Embryonic facial prominence (tissue), 1 donor: ENCODE data around the gene TBX2.

Experiments
- DNase-seq: peaks from one replicate; pipeline ENCODE4 v3.0.0-alpha.2; 2016; ENCODE audit errors: extremely low spot score

The TBX2 gene

GRCh38 chr17:61453566-61454380 is 54.1 kb downstream of the TBX2 start:
- no peak for DNase-seq

GRCh38 chr17:61454381-61455323 is 55.0 kb downstream of the TBX2 start:
- no peak for DNase-seq

- DNase-seq, result no peak
Measured at GRCh38 chr17:61455324-61456060, 55.8 kb downstream of the TBX2 start.

GRCh38 chr17:61456061-61456681 is 56.5 kb downstream of the TBX2 start:
- no peak for DNase-seq

GRCh38 chr17:61456688-61457225 is 57.1 kb downstream of the TBX2 start:
- no peak for DNase-seq

GRCh38 chr17:61457226-61457983 is 57.8 kb downstream of the TBX2 start:
- DNase-seq, result no peak

GRCh38 chr17:61458000-61458399 is 58.4 kb downstream of the TBX2 start:
- no peak for DNase-seq

GRCh38 chr17:61458421-61459141 is 58.9 kb downstream of the TBX2 start:
- no peak for DNase-seq
